ENCODE measurements around the gene IGBP1. TPM values are rescaled to one million over a fixed set of nuclear protein-coding genes. Genes with fewer than 3 reads are reported as not detected.

The IGBP1 gene
- total RNA-seq, 1 donor = 85.0 TPM

GRCh38 chrX:70088751-70089150, 44.5 kb upstream of the IGBP1 start:
- no peak overlapping the region for H3K4me3 ChIP-seq (ENCODE audit: insufficient read depth, low read length)
- H3K4me2 ChIP-seq (ENCODE audit: insufficient read depth, low read length) = no peak overlapping the region
- peaks cover 3% of the 10 kb centered on the region for H3K4me1 ChIP-seq (ENCODE audit: insufficient read depth, low read length)
- H2AFZ ChIP-seq (ENCODE audit: low read length) = no peak overlapping the region
- DNase-seq (ENCODE audit: insufficient read length, low spot score, missing footprints) = no peak
- TF ChIP-seq CTCF (IDR thresholded peaks at IDR 0.05; ENCODE audit: extremely low read depth, low read depth, low read length) = no peak
- H3K27ac ChIP-seq (ENCODE audit: low read depth, low read length) = no peak overlapping the region
- no peaks in the 10 kb centered on the region for H3K79me2 ChIP-seq (ENCODE audit: insufficient read depth, low read length)
- peaks cover 3% of the 10 kb centered on the region for H4K20me1 ChIP-seq (ENCODE audit: insufficient read depth, low read length)
- H3K36me3 ChIP-seq (ENCODE audit: insufficient read depth, low read length) = no peaks in the 10 kb centered on the region
- H3K9me3 ChIP-seq (ENCODE audit: low read depth, low read length) = no peaks in the 10 kb centered on the region
- no peaks in the 10 kb centered on the region for H3K27me3 ChIP-seq (ENCODE audit: insufficient read depth, low read length)

- no peak overlapping the region for H3K4me2 ChIP-seq (ENCODE audit: insufficient read depth, low read length)
- H3K4me1 ChIP-seq (ENCODE audit: insufficient read depth, low read length) = peaks cover 3% of the 10 kb centered on the region
- H3K4me3 ChIP-seq (ENCODE audit: insufficient read depth, low read length) = no peak overlapping the region
- DNase-seq (ENCODE audit: insufficient read length, low spot score, missing footprints) = peak; percentile 51
- TF ChIP-seq CTCF (IDR thresholded peaks at IDR 0.05; ENCODE audit: extremely low read depth, low read depth, low read length) = no peak
- H3K36me3 ChIP-seq (ENCODE audit: insufficient read depth, low read length) = no peaks in the 10 kb centered on the region
- no peak overlapping the region for H2AFZ ChIP-seq (ENCODE audit: low read length)
- H3K9me3 ChIP-seq (ENCODE audit: low read depth, low read length) = no peaks in the 10 kb centered on the region
- H3K27ac ChIP-seq (ENCODE audit: low read depth, low read length) = no peak overlapping the region
- peaks cover 3% of the 10 kb centered on the region for H4K20me1 ChIP-seq (ENCODE audit: insufficient read depth, low read length)
- no peaks in the 10 kb centered on the region for H3K79me2 ChIP-seq (ENCODE audit: insufficient read depth, low read length)
- no peaks in the 10 kb centered on the region for H3K27me3 ChIP-seq (ENCODE audit: insufficient read depth, low read length)
These were observed 43.5 kb upstream of the IGBP1 start for GRCh38 chrX:70089604-70090297.

- Histone ChIP-seq H3K27ac (ENCODE audit: low read depth, low read length) (no peak overlapping the region), H3K4me3 (ENCODE audit: insufficient read depth, low read length) (no peak overlapping the region), H3K4me2 (ENCODE audit: insufficient read depth, low read length) (no peak overlapping the region), H4K20me1 (ENCODE audit: insufficient read depth, low read length) (peaks cover 3% of the 10 kb centered on the region), H3K27me3 (ENCODE audit: insufficient read depth, low read length) (no peaks in the 10 kb centered on the region), H3K9me3 (ENCODE audit: low read depth, low read length) (no peaks in the 10 kb centered on the region), H2AFZ (ENCODE audit: low read length) (no peak overlapping the region), H3K36me3 (ENCODE audit: insufficient read depth, low read length) (no peaks in the 10 kb centered on the region), H3K4me1 (ENCODE audit: insufficient read depth, low read length) (peaks cover 3% of the 10 kb centered on the region), H3K79me2 (ENCODE audit: insufficient read depth, low read length) (no peaks in the 10 kb centered on the region)
- no peak for TF ChIP-seq CTCF (IDR thresholded peaks at IDR 0.05; ENCODE audit: extremely low read depth, low read depth, low read length)
- DNase-seq (ENCODE audit: insufficient read length, low spot score, missing footprints) = no peak
These were observed 41.0 kb upstream of the IGBP1 start for GRCh38 chrX:70092247-70092646.

GRCh38 chrX:70096052-70096451, 37.2 kb upstream of the IGBP1 start:
- Histone ChIP-seq H3K79me2 (ENCODE audit: insufficient read depth, low read length) (no peaks in the 10 kb centered on the region), H3K36me3 (ENCODE audit: insufficient read depth, low read length) (no peaks in the 10 kb centered on the region), H3K4me3 (ENCODE audit: insufficient read depth, low read length) (no peak overlapping the region), H3K4me2 (ENCODE audit: insufficient read depth, low read length) (no peak overlapping the region), H4K20me1 (ENCODE audit: insufficient read depth, low read length) (no peaks in the 10 kb centered on the region), H3K27me3 (ENCODE audit: insufficient read depth, low read length) (peaks cover 4% of the 10 kb centered on the region), H2AFZ (ENCODE audit: low read length) (no peak overlapping the region), H3K27ac (ENCODE audit: low read depth, low read length) (no peak overlapping the region), H3K4me1 (ENCODE audit: insufficient read depth, low read length) (no peaks in the 10 kb centered on the region), H3K9me3 (ENCODE audit: low read depth, low read length) (no peaks in the 10 kb centered on the region)
- peak; percentile 35 for TF ChIP-seq CTCF (IDR thresholded peaks at IDR 0.05; ENCODE audit: extremely low read depth, low read depth, low read length)
- no peak for DNase-seq (ENCODE audit: insufficient read length, low spot score, missing footprints)
